ENCODE measurements around the gene GJC2.
"Not testable (repeated sequence)": the region's sequence is repeated elsewhere in the genome, so short reads cannot be mapped to it uniquely, and the experiment has no call there.

The GJC2 gene

GRCh38 chr1:228174482-228175315 is 25.0 kb downstream of the GJC2 start:
- no peak for DNase-seq

GRCh38 chr1:228175316-228176023 is 25.7 kb downstream of the GJC2 start:
- DNase-seq = no peak

- DNase-seq = no peak
Measured at GRCh38 chr1:228176024-228176395, 26.3 kb downstream of the GJC2 start.

- no peak for DNase-seq
Measured at GRCh38 chr1:228176461-228177182, 26.9 kb downstream of the GJC2 start.

GRCh38 chr1:228177183-228177475 is 27.4 kb downstream of the GJC2 start:
- no peak for DNase-seq

- DNase-seq = no peak
Measured at GRCh38 chr1:228177721-228178710, 28.3 kb downstream of the GJC2 start.

GRCh38 chr1:228178737-228179684 is 29.3 kb downstream of the GJC2 start:
- no peak for DNase-seq

- no peak for DNase-seq
Measured at GRCh38 chr1:228180271-228180958, 30.7 kb downstream of the GJC2 start.

- no peak for DNase-seq
Measured at GRCh38 chr1:228180959-228181644, 31.4 kb downstream of the GJC2 start.

- DNase-seq = no peak
Measured at GRCh38 chr1:228181645-228182034, 31.9 kb downstream of the GJC2 start.

- no peak for DNase-seq
Measured at GRCh38 chr1:228182296-228183030, 32.7 kb downstream of the GJC2 start.

- DNase-seq = no peak
Measured at GRCh38 chr1:228184152-228184551, 34.4 kb downstream of the GJC2 start.

- no peak for DNase-seq
Measured at GRCh38 chr1:228185641-228185965, 35.9 kb downstream of the GJC2 start.

- not testable (repeated sequence) for DNase-seq
Measured at GRCh38 chr1:228188249-228188648, 38.5 kb downstream of the GJC2 start.

GRCh38 chr1:228190182-228190581 is 40.5 kb downstream of the GJC2 start:
- DNase-seq = no peak

GRCh38 chr1:228190778-228191177 is 41.0 kb downstream of the GJC2 start:
- no peak for DNase-seq

GRCh38 chr1:228194436-228194835 is 44.7 kb downstream of the GJC2 start:
- DNase-seq = no peak

- DNase-seq = no peak
Measured at GRCh38 chr1:228194921-228195812, 45.4 kb downstream of the GJC2 start.

Data from fibroblast of skin of right quadriceps (primary cell).